Astrocyte (in vitro differentiated cells and primary cell): ENCODE data around the gene ACSL4. TPM values are rescaled to one million over a fixed set of nuclear protein-coding genes. Genes with fewer than 3 reads are reported as not detected.

Source experiments
- DNase-seq: peaks from one replicate; pipeline ENCODE4 v3.0.0-alpha.2; 2010; ENCODE audit warnings: low read depth
- FAIRE-seq: peaks from 2 replicates; lab custom pipeline; 2011; peaks lifted over from hg19 to GRCh38; lab: Jason Lieb, UNC
- H2AFZ ChIP-seq: 2 replicates; pipeline ENCODE4 v1.6.0; 2012; ENCODE audit warnings: low read depth, low read length, inconsistent platforms
- H3K27ac ChIP-seq: 2 replicates; pipeline ENCODE4 v1.5.1; 2011; ENCODE audit warnings: low read depth, low read length, inconsistent platforms
- H3K27me3 ChIP-seq: 2 replicates; pipeline ENCODE4 v1.6.0; 2011; ENCODE audit warnings: low read length, inconsistent platforms; ENCODE audit not compliant: insufficient read depth
- H3K36me3 ChIP-seq: 2 replicates; pipeline ENCODE4 v1.5.1; 2011; ENCODE audit warnings: low read length, inconsistent platforms; ENCODE audit not compliant: insufficient read depth
- H3K4me1 ChIP-seq: 2 replicates; pipeline ENCODE4 v1.5.1; 2011; ENCODE audit warnings: low read length, inconsistent platforms; ENCODE audit not compliant: insufficient read depth
- H3K4me2 ChIP-seq: 2 replicates; pipeline ENCODE4 v1.6.0; 2012; ENCODE audit warnings: low read length, inconsistent platforms
- H3K4me3 ChIP-seq: 2 replicates; pipeline ENCODE4 v1.5.1; 2011; ENCODE audit warnings: low read depth, mild to moderate bottlenecking, low read length, inconsistent platforms; ENCODE audit not compliant: insufficient read depth
- H3K79me2 ChIP-seq: 2 replicates; pipeline ENCODE4 v1.6.0; 2012; ENCODE audit warnings: mild to moderate bottlenecking, low read length, inconsistent platforms; ENCODE audit not compliant: insufficient read depth
- H3K9ac ChIP-seq: 2 replicates; pipeline ENCODE4 v1.6.0; 2012; ENCODE audit warnings: mild to moderate bottlenecking, low read length, inconsistent platforms
- H3K9me3 ChIP-seq: 2 replicates; pipeline ENCODE4 v1.5.1; 2012; ENCODE audit warnings: low read depth, mild to moderate bottlenecking, low read length, inconsistent platforms; ENCODE audit not compliant: insufficient read depth
- H4K20me1 ChIP-seq: 2 replicates; pipeline ENCODE4 v1.6.0; 2012; ENCODE audit warnings: low read length, inconsistent platforms; ENCODE audit not compliant: insufficient read depth
- H3K27ac Mint-ChIP-seq: one replicate; pipeline ENCODE4 v1.8.0; 2021; ENCODE audit warnings: mild to moderate bottlenecking, mixed read lengths; ENCODE audit not compliant: unreplicated experiment
- H3K27me3 Mint-ChIP-seq: one replicate; pipeline ENCODE4 v1.8.0; 2021; ENCODE audit warnings: low read depth, mixed read lengths; ENCODE audit not compliant: unreplicated experiment
- H3K36me3 Mint-ChIP-seq: one replicate; pipeline ENCODE4 v1.8.0; 2021; ENCODE audit warnings: low read depth, mixed read lengths; ENCODE audit not compliant: unreplicated experiment
- H3K4me1 Mint-ChIP-seq: one replicate; pipeline ENCODE4 v1.8.0; 2021; ENCODE audit warnings: low read depth, mixed read lengths; ENCODE audit not compliant: unreplicated experiment
- H3K4me3 Mint-ChIP-seq: one replicate; pipeline ENCODE4 v1.8.0; 2021; ENCODE audit warnings: mild to moderate bottlenecking, moderate library complexity, mixed read lengths; ENCODE audit not compliant: unreplicated experiment
- H3K9me3 Mint-ChIP-seq: one replicate; pipeline ENCODE4 v1.8.0; 2021; ENCODE audit warnings: mild to moderate bottlenecking, mixed read lengths; ENCODE audit not compliant: unreplicated experiment
- CTCF ChIP-seq: IDR thresholded peaks from 2 replicates; pipeline ENCODE4 v1.5.1; 2011; ENCODE audit warnings: low read depth, mild to moderate bottlenecking, inconsistent platforms, low read length, moderate library complexity; ENCODE audit not compliant: insufficient read depth
- EZH2 ChIP-seq: IDR thresholded peaks from 2 replicates; pipeline ENCODE4 v1.6.1; 2012; ENCODE audit warnings: mild to moderate bottlenecking, low read length, inconsistent platforms; ENCODE audit not compliant: insufficient read depth
- total RNA-seq: library from RNA; stranded (reverse); gene quantifications from 2 replicates; pipeline ENCODE4 v1.2.1, GENCODE V29; 2021

The ACSL4 gene
- total RNA-seq, 1 donor from 2014 or later = 99.4 TPM

GRCh38 chrX:109751698-109752097 is 18.6 kb upstream of the ACSL4 start:
- no peak for FAIRE-seq

GRCh38 chrX:109749207-109749606 is 16.1 kb upstream of the ACSL4 start:
- H3K4me1 Mint-ChIP-seq = no peaks in the 10 kb centered on the region
- H3K79me2 ChIP-seq = no peaks in the 10 kb centered on the region
- H3K4me3 ChIP-seq = no peak overlapping the region
- no peaks in the 10 kb centered on the region for H3K36me3 Mint-ChIP-seq
- no peak overlapping the region for H3K9ac ChIP-seq
- no peak overlapping the region for H3K4me3 Mint-ChIP-seq
- TF ChIP-seq CTCF = no peak
- TF ChIP-seq EZH2 = no peak
- no peaks in the 10 kb centered on the region for H3K27me3 ChIP-seq
- H3K9me3 ChIP-seq = no peaks in the 10 kb centered on the region
- no peaks in the 10 kb centered on the region for H3K4me1 ChIP-seq
- H3K36me3 ChIP-seq = no peaks in the 10 kb centered on the region
- H3K4me2 ChIP-seq = no peak overlapping the region
- no peaks in the 10 kb centered on the region for H3K27me3 Mint-ChIP-seq
- FAIRE-seq (no peak), DNase-seq (no peak)
- no peaks in the 10 kb centered on the region for H4K20me1 ChIP-seq
- H3K27ac Mint-ChIP-seq = no peak overlapping the region
- no peaks in the 10 kb centered on the region for H3K9me3 Mint-ChIP-seq
- no peak overlapping the region for H2AFZ ChIP-seq
- H3K27ac ChIP-seq = no peak overlapping the region

More at GRCh38 chrX:109751698-109752097, 18.6 kb upstream of the ACSL4 start:
- TF ChIP-seq CTCF (no peak), EZH2 (no peak)
- no peaks in the 10 kb centered on the region for H3K36me3 Mint-ChIP-seq
- no peaks in the 10 kb centered on the region for H3K36me3 ChIP-seq
- no peaks in the 10 kb centered on the region for H3K9me3 ChIP-seq
- no peak overlapping the region for H3K9ac ChIP-seq
- H3K4me3 ChIP-seq = no peak overlapping the region
- H3K4me1 ChIP-seq = no peaks in the 10 kb centered on the region
- H3K4me3 Mint-ChIP-seq = no peak overlapping the region
- no peaks in the 10 kb centered on the region for H3K4me1 Mint-ChIP-seq
- H3K27ac ChIP-seq = no peak overlapping the region
- no peaks in the 10 kb centered on the region for H3K79me2 ChIP-seq
- peaks cover 4% of the 10 kb centered on the region for H3K9me3 Mint-ChIP-seq
- H2AFZ ChIP-seq = no peak overlapping the region
- H3K27me3 Mint-ChIP-seq = no peaks in the 10 kb centered on the region
- no peak overlapping the region for H3K4me2 ChIP-seq
- DNase-seq = no peak
- H3K27me3 ChIP-seq = no peaks in the 10 kb centered on the region
- H3K27ac Mint-ChIP-seq = no peak overlapping the region
- H4K20me1 ChIP-seq = no peaks in the 10 kb centered on the region

- Mint-ChIP-seq H3K27ac (no peak overlapping the region), H3K4me1 (no peaks in the 10 kb centered on the region), H3K36me3 (no peaks in the 10 kb centered on the region), H3K9me3 (no peaks in the 10 kb centered on the region), H3K4me3 (no peak overlapping the region), H3K27me3 (no peaks in the 10 kb centered on the region)
- no peak for DNase-seq
- Histone ChIP-seq H4K20me1 (no peaks in the 10 kb centered on the region), H2AFZ (no peak overlapping the region), H3K4me1 (no peaks in the 10 kb centered on the region), H3K79me2 (no peaks in the 10 kb centered on the region), H3K9me3 (no peaks in the 10 kb centered on the region), H3K4me3 (no peak overlapping the region), H3K27me3 (no peaks in the 10 kb centered on the region), H3K36me3 (no peaks in the 10 kb centered on the region), H3K4me2 (no peak overlapping the region), H3K9ac (no peak overlapping the region), H3K27ac (no peak overlapping the region)
- no peak for FAIRE-seq
- no peak for TF ChIP-seq CTCF
Observed at GRCh38 chrX:109747681-109748080, 14.6 kb upstream of the ACSL4 start.
